GM19035 (cell line): ENCODE results near the gene ZBTB47.

Source experiments
- ATAC-seq: cut with Tn5 transposase; IDR thresholded peaks from one replicate; pipeline ENCODE4 v1.9.1; 2021; ENCODE audit not compliant: unreplicated experiment

Gene ZBTB47

DNA sequence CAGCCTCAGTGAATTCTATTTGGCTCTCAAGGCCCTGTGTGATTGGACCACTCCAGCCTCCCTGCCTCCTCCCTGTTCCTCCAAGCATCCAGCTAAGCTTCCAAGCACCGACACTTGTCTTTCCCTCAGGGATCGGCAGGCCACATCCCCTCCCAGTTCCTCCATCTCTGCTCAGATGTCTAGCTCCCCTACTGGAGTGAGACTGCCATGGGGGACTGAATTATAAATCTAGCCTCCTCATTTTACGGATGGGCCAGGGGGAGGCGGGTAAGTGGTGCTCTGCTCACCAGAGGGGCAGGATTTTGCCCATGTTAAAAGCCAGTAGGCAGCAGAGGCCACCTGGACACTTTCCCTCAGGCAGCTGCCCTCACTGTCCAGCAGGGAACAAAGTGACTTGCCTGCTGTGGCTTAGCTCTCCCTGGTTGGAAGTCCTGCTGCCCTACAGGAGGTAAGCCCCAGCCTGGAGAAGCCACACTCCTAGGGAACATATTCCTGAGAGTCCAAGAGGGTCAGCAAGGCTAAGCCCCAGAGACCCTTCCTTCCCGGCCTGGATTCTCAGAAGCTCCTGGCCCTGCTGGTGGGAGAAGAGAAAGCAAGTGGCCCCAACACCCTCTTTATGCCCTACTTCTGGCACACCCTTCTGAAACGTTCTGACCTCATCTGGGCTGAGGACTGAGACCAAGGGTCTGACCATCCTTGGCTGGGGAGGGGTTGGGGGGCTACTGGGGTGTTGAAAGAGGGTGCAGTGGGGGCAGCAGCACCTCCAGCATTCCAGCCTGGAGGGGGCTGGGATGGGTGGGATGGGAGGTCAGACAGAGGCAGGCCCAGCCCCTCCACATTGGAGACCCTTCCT is 58.2 kb downstream of the ZBTB47 start:
- no peak for ATAC-seq

DNA sequence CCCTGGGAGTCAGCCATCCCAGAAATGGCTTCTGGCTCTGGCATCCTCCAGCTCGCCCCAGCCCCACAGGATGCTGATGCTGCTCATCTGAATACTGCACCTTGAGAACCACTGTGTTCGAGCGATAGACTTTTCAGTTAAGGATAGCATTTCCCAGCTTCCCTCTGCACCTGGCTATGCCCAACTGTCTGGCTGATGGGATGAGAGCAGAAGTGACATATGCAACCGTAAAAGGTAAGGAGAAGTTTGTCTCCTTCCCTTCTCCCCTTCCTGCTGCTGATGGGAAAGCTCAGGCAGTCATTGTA is 58.8 kb downstream of the ZBTB47 start:
- no peak for ATAC-seq

GRCh38 chr3:42712688-42713372 is 59.3 kb downstream of the ZBTB47 start:
- ATAC-seq, result no peak

DNA sequence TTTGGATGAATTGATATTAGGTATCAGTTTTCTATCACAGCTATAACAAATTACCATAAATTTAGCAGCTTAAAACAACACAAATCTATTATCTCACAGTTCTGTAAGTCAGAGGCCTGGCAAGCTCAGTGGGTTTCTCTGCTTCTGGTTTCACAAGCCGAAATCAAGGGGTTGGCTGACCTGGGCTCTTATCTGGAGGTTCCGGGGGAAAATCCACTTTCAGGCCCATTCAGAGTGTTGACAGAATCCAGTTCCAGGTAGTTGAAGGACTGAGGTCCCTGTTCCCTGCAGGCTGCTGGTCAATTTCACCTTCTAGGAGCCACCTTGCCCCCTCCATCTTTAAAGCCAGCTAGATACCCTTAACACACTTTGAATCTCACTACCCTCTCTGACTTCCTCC is 60.2 kb downstream of the ZBTB47 start:
- ATAC-seq, result no peak

- ATAC-seq, result no peak
Observed at GRCh38 chr3:42714171-42714852, 60.8 kb downstream of the ZBTB47 start.
